HEK293 (cell line): Measurements from ENCODE around the gene DCLK1.

Experiments
- ZBTB48 ChIP-seq: fragments of 450-650 bp; formaldehyde crosslinking; IDR thresholded peaks from 2 replicates; pipeline ENCODE4 v1.5.1; 2016; ENCODE audit warnings: missing biosample characterization, missing genetic modification characterization
- ZNF654 ChIP-seq: fragments of 450-650 bp; formaldehyde crosslinking; IDR thresholded peaks from 2 replicates; pipeline ENCODE4 v1.5.1; 2016; ENCODE audit warnings: low read depth, missing biosample characterization, missing genetic modification characterization
- ZNF777 ChIP-seq: fragments of 450-650 bp; formaldehyde crosslinking; IDR thresholded peaks from 2 replicates; pipeline ENCODE4 v1.5.1; 2017; ENCODE audit warnings: missing biosample characterization, missing genetic modification characterization, borderline replicate concordance
- TF ChIP-seq, protein P1 (sequence below): fragments of 450-650 bp; formaldehyde crosslinking; IDR thresholded peaks from 2 replicates; pipeline ENCODE4 v1.5.1; 2016; ENCODE audit warnings: missing biosample characterization, missing genetic modification characterization

GRCh38 chr13:35908226-35908625 is 223.0 kb downstream of the DCLK1 start:
- TF ChIP-seq ZNF654 (tag by site-specific recombination) (no peak), ZNF777 (no peak), ZBTB48 (tag by site-specific recombination) (no peak)
- TF ChIP-seq, protein P1, sequence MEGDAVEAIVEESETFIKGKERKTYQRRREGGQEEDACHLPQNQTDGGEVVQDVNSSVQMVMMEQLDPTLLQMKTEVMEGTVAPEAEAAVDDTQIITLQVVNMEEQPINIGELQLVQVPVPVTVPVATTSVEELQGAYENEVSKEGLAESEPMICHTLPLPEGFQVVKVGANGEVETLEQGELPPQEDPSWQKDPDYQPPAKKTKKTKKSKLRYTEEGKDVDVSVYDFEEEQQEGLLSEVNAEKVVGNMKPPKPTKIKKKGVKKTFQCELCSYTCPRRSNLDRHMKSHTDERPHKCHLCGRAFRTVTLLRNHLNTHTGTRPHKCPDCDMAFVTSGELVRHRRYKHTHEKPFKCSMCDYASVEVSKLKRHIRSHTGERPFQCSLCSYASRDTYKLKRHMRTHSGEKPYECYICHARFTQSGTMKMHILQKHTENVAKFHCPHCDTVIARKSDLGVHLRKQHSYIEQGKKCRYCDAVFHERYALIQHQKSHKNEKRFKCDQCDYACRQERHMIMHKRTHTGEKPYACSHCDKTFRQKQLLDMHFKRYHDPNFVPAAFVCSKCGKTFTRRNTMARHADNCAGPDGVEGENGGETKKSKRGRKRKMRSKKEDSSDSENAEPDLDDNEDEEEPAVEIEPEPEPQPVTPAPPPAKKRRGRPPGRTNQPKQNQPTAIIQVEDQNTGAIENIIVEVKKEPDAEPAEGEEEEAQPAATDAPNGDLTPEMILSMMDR (tag by site-specific recombination) = no peak
